Stimulated activated CD4-positive, alpha-beta T cell treated with anti-CD3 and anti-CD28 coated beads, Interleukin-1b, Interleukin-23, amount 100 ng/mL, for 24 hours (primary cell): ENCODE data around the gene RDX.
"Not testable (repeated sequence)": the region's sequence is repeated elsewhere in the genome, so short reads cannot be mapped to it uniquely, and the experiment has no call there.

ENCODE experiments used
- DNase-seq, 4 experiments: peaks; one replicate each; pipeline ENCODE4 v3.0.0-alpha.2; 2020; ENCODE audit warnings: low read depth in 4 of 4, low spot score in 1 of 4

Gene RDX

GRCh38 chr11:110305169-110306018, 9.0 kb upstream of the RDX start:
- no peak for DNase-seq

GRCh38 chr11:110303414-110303826, 7.0 kb upstream of the RDX start:
- no peak for DNase-seq

- DNase-seq = no peak
Observed at GRCh38 chr11:110301577-110301976, 5.2 kb upstream of the RDX start.

DNA sequence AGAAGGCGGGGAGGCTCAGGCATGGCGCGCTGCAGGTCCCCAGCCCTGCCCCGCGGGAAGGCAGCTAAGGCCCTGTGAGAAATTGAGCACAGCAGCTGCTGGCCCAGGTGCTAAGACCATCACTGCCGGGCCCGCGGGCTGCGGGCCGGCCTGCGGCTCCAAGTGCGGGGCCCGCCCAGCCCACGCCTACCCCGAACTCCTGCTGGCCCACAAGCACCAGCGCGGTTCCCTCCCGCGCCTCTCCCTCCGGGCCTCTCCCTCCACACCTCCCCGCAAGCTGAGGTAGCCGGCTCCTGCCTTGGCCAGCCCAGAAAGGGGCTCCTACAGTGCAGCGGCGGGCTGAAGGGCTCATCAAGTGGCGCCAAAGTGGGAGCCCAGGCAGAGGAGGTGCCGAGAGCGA, 4.6 kb upstream of the RDX start:
- no peak for DNase-seq

- no peak for DNase-seq
Observed at GRCh38 chr11:110299006-110299785, 2.8 kb upstream of the RDX start.

GRCh38 chr11:110298301-110298765, 1.9 kb upstream of the RDX start:
- DNase-seq = no peak

- DNase-seq = no peak
Observed at GRCh38 chr11:110297726-110298300, 1.4 kb upstream of the RDX start.

GRCh38 chr11:110297076-110297725, 787 bp upstream of the RDX start:
- no peak for DNase-seq

- DNase-seq = peak in 3 of 4 experiments; percentile 29 to 36 (median 34)
Observed at GRCh38 chr11:110295531-110296225, 736 bp downstream of the RDX start.

- DNase-seq = no peak
Observed at GRCh38 chr11:110295086-110295485, 1.3 kb downstream of the RDX start.

DNA sequence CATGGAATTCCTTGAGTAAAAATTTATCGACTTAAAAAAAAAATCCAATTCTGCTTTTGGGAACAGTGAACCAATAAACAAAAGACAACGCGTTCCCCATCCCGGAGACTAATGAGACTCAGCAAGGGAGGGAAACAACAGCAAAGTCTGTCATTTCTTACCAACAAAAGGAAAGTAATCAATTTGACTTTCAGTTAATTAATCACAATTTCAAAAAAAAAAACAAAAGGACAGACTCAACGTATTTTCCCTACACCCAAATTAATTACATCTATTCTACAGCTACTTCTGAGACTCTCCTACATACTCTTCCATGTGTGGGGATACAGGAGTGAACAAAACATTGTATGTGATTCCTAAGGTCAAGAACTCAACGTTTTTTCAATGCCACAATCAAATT, 1.9 kb downstream of the RDX start:
- no peak for DNase-seq

GRCh38 chr11:110293389-110293788, 3.0 kb downstream of the RDX start:
- no peak for DNase-seq

DNA sequence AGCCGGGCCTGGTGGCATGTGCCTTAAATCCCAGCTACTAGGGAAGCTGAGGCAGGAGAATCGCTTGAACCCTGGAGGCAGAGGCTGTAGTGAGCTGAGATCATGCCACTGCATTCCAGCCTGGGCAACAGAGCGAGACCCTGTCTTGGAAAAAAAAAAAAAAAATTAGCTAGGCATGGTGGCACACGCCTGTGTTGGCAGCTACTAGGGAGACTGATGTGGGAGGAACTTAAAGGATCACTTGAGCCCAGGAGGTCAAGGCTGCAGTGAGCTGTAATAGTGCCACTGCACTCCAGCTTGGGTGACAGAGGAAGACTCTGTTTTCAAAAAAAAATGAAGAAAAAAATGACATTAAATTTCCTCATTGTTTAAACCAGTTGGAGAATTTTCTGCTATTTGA, 4.3 kb downstream of the RDX start:
- not testable (repeated sequence) for DNase-seq

GRCh38 chr11:110290591-110291334, 5.7 kb downstream of the RDX start:
- DNase-seq = no peak

- DNase-seq = no peak
Observed at GRCh38 chr11:110289472-110289871, 6.9 kb downstream of the RDX start.

- DNase-seq = no peak
Observed at GRCh38 chr11:110287537-110287936, 8.9 kb downstream of the RDX start.

GRCh38 chr11:110286298-110287040, 9.9 kb downstream of the RDX start:
- no peak for DNase-seq

- no peak for DNase-seq
Observed at GRCh38 chr11:110283862-110284261, 12.6 kb downstream of the RDX start.

DNA sequence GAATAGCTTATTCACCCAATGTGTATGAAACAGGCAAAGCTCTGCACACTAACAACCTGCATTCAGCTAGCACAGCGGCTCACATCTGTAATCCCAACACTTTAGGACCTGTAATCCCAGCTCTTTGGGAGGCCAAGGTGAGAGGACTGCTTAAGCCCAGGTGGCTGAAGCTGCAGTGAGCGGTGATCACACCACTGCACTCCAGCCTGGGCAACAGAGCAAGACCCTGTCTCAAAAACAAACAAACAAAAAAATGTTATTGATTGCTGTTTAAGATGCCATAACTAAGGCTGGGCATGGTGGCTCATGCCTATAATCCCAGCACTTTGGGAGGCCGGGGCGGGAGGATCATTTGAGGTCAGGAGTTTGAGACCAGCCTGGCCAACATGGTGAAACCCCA, 15.8 kb downstream of the RDX start:
- not testable (repeated sequence) for DNase-seq
